Measurements from ENCODE around the gene C2CD3.

DNA sequence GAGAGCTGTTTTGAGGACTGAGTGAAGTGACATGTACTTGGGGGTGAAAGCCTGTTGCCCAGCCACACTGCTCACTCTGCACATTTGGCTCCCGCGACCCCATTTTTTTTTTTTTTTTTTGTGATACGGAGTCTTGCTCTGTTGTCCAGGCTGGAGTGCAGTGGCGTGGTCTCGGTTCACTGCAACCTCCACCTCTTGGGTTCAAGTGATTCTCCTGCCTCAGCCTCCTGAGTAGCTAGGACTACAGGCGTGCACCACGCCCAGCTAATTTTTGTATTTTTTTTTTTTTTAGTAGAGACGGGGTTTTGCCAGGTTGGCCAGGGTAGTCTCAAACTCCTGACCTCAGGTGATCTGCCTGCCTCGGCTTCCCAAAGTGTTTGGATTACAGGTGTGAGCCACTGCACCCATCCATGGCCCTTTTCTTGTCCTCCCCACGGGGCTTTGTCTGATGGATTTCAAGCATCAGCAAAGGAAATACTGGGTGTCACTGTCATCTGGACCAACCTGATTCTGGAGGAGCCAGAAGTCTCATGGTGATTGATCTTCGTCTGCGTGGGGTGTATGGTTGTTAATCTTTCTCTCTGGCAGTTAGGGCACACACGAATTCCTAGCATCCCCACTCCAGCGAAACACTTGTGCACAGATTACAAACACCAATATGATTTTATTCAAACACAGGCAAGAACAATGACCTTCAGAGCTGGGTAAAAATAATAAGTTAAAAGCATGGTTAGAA lies 158.6 kb downstream of the C2CD3 start:
- TF ChIP-seq, protein P1, sequence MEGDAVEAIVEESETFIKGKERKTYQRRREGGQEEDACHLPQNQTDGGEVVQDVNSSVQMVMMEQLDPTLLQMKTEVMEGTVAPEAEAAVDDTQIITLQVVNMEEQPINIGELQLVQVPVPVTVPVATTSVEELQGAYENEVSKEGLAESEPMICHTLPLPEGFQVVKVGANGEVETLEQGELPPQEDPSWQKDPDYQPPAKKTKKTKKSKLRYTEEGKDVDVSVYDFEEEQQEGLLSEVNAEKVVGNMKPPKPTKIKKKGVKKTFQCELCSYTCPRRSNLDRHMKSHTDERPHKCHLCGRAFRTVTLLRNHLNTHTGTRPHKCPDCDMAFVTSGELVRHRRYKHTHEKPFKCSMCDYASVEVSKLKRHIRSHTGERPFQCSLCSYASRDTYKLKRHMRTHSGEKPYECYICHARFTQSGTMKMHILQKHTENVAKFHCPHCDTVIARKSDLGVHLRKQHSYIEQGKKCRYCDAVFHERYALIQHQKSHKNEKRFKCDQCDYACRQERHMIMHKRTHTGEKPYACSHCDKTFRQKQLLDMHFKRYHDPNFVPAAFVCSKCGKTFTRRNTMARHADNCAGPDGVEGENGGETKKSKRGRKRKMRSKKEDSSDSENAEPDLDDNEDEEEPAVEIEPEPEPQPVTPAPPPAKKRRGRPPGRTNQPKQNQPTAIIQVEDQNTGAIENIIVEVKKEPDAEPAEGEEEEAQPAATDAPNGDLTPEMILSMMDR (IDR thresholded peaks at IDR 0.05; ENCODE audit: low read depth, low read length) = no peak
- TF ChIP-seq EZH2phosphoT487 (IDR thresholded peaks at IDR 0.05; ENCODE audit: low read depth) = no peak
